HG02938 (cell line): Measurements from ENCODE around the gene ZNF746.
"Not testable (repeated sequence)": the region's sequence is repeated elsewhere in the genome, so short reads cannot be mapped to it uniquely, and the experiment has no call there.

Experiments
- ATAC-seq: cut with Tn5 transposase; IDR thresholded peaks from one replicate; pipeline ENCODE4 v1.9.1; 2021; ENCODE audit warnings: mild to moderate bottlenecking, moderate library complexity; ENCODE audit not compliant: unreplicated experiment

The ZNF746 gene

GRCh38 chr7:149497467-149498261 is at the start of gene ZNF746:
TSS of gene ZNF746 (minus strand) at chr7:149497809. CDS start at chr7:149497536, 273 bp downstream.
- ATAC-seq: peak; percentile 79

- no peak for ATAC-seq
Measured at GRCh38 chr7:149547126-149547525, 49.5 kb upstream of the ZNF746 start.

DNA sequence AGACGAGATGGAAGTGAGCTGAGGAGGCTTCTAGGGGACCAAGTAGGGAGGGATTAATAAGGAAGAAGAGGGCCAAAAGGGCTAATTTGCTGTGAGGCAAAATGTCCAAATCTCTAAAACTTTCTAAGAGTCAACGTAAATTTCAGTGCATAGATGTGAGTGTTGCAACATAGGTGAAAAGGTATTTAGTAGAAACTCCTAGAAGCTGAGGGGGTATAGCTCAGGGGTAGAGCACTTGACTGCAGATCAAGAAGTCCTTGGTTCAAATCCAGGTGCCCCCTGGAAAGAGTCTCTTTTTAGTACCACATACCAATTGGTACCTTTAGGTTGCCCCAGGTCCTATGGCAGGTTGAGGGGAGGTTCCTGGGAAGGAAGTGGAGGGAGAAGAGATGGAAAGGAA is 48.7 kb upstream of the ZNF746 start:
- ATAC-seq: no peak

DNA sequence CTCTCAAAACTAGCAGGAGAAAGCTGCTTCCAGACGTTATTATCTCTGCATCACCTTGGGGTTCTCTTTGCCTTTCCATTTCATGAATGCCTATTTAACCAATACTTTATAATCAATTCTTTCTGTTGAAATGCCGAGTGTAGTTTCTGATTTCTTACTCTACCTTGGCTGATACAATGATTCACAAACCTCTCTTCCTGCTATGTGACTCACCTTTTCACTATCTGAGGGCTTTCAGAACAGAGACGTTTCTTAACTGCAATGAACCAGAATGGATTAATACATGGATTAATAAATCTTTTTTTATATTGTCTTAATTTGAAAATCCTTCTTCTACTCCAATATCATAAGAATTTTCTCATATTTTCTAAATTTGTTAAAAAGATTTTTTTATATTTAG is 46.4 kb upstream of the ZNF746 start:
- ATAC-seq: no peak

DNA sequence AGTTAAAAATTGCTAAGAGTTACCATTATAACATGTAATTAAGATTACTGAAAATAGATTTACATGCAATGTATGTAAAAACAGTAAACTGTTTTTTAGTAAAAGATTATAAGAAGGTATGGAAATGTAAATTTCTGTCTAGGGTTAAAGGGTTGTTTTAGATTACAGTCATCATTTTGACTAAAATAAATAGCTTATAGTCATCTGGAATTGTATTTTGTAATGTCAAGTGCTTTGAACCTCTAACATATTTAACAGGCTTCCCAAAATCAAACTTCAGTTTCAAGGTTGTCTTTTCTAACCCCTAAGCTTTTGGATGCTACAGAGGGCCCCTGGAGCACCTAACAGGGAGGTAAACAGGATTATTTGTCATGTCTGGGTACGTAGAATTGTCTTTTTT is 35.0 kb upstream of the ZNF746 start:
- no peak for ATAC-seq

DNA sequence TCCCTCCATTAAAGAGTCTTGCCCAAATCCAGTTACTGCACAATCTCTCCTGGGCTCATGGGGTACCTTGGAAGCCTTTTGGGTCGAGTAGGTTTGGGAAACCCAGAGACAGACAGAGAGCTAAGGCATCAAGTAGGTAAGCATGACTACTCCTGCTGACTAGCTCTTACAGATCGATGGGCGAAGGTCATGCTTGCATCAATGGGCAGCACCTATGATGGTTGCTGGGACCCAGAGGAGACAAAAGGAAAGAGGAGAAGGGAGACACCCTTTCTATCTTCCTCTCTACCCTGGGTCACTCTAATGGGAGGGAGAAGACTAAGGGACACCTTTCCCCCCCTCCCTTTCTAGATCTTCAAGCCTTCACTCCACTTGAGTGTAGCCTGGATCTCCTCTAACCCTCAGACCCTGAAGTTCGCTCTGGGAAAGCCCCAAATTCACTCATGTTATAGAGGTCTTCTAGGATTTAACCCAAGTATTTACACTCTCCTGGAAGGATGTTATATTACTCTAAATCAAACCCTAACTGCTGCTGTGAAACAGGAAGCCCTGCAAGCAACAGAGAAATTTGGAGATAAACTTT is 31.6 kb upstream of the ZNF746 start:
- no peak for ATAC-seq

- ATAC-seq: no peak
Measured at GRCh38 chr7:149527414-149527813, 29.8 kb upstream of the ZNF746 start.

- no peak for ATAC-seq
Measured at GRCh38 chr7:149525280-149525679, 27.7 kb upstream of the ZNF746 start.

DNA sequence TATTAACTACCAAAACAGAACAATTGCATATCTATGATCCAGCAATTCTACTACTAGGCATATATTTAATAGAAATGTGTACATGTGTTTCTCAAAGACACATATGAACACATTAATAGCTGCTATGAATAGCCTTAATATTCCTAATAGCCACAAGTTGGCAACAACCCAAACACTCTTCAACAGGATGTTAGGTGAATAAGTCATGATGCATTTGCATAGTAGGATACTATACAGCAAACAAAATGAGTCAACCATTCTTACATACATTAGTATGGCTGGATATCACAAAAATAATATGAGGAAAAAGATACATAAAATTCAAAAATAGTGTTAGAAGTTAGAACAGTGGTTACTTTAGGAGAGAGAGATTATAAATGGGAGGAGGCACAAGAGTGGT is 26.8 kb upstream of the ZNF746 start:
- no peak for ATAC-seq

GRCh38 chr7:149510248-149510647 is 12.6 kb upstream of the ZNF746 start:
- no peak for ATAC-seq

DNA sequence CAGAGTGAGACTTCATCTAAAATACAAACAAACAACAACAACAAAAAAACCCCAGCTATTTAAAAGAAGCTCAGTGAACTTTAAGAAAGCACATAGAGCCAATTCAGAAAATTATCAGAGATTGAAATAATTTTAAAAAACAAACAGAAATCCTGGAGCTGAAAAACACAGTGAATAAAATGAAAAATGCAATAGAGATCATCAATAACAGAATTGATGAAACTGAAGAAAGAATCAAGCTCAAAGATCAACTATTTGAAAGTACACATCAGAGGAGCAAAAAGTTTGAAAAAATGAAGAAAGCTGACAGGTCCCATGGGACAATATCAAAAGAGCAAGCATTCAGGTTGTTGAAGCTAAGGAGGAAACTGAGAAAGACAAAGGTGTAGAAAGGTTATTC is 12.2 kb upstream of the ZNF746 start:
- no peak for ATAC-seq

- no peak for ATAC-seq
Measured at GRCh38 chr7:149505551-149505950, 7.9 kb upstream of the ZNF746 start.

GRCh38 chr7:149501651-149502050 is 4.0 kb upstream of the ZNF746 start:
- no peak for ATAC-seq

GRCh38 chr7:149500910-149501309 is 3.3 kb upstream of the ZNF746 start:
- no peak for ATAC-seq

GRCh38 chr7:149500201-149500600 is 2.6 kb upstream of the ZNF746 start:
- ATAC-seq: no peak

GRCh38 chr7:149498811-149499210 is 1.2 kb upstream of the ZNF746 start:
- ATAC-seq: no peak

GRCh38 chr7:149496642-149497391 is 792 bp downstream of the ZNF746 start:
- ATAC-seq: peak; percentile 26

- ATAC-seq: no peak
Measured at GRCh38 chr7:149495785-149496641, 1.6 kb downstream of the ZNF746 start.

DNA sequence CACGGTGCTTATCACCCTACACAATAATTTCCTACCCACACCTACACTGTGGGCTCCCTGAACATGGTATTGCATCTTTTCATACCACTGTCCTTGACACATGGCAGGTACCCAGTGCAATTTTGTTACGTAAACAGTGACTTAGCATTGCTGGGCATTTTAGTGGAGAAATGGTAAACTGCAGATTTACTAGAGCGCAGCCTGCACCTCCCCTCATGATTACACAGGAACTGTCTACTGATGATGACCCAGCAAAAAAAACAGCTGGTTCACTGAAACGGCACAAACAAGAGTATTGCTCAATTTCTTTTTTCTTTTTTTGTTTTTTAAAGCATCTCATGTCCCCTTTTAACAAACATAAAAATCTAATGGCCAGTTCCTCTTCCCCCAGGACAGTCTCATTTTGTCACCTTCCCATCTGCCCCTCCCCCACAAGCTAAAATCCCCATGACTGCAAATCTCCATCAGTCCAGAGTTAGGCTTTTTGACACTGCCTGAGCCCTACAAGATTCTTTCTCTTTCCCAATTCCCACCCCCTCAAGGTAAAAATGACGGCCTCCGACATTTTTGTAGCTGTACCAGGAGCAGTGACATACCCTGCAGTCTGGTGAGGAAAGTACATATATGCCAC is 2.8 kb downstream of the ZNF746 start:
- ATAC-seq: no peak

DNA sequence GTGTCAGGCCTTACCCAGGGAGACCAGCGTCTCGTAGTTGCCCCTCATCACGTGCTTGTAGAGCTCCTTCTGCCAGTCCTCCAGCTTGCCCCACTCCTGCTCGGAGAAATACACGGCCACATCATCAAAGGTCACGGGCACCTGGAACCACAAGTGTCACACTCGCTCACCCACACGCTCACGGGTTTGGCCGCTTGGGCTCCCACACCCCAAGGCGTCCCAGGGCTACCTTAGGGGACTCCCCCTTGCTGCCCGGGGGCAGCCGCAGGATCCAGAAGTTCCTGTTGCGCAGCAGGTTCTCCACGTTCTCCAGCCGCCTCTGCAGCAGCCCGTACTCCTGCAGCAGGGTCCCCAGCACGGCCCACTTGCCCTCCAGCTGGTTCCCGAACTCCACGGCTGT is 3.6 kb downstream of the ZNF746 start:
- not testable (repeated sequence) for ATAC-seq

GRCh38 chr7:149493366-149493765 is 4.2 kb downstream of the ZNF746 start:
- ATAC-seq: no peak
